ENCODE results near the gene PELI2. TPM values are rescaled to one million over a fixed set of nuclear protein-coding genes. Genes with fewer than 3 reads are reported as not detected.

PELI2 gene
- total and polyA plus RNA-seq, 8 donors: 6.0 to 46.6 (median 32.6) TPM

DNA sequence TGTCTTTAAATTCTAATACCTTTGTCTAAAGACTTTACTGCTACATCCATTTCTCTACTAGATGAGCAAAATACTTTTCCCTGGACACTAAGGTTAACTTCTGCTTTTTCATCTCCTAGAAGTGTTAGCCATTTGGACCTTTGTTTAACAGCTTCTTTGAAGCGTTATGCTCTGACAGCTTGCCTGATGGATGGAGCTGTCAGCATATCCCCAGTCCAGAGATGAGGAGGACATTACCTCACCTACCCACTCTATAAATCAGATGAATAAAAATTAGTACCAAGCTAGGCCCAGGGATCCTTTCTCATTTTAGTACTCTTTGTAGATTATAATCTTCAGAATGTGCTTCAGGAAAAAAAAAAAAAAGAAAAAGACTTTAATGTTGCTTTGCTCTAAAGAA lies 222.7 kb downstream of the PELI2 start:
- FAIRE-seq: no peak
- no peaks in the 10 kb centered on the region for H3K9me3 ChIP-seq
- intact Hi-C loops (cut with DNase I): no loop called here
- no peak for DNase-seq
- TF ChIP-seq, protein P1, sequence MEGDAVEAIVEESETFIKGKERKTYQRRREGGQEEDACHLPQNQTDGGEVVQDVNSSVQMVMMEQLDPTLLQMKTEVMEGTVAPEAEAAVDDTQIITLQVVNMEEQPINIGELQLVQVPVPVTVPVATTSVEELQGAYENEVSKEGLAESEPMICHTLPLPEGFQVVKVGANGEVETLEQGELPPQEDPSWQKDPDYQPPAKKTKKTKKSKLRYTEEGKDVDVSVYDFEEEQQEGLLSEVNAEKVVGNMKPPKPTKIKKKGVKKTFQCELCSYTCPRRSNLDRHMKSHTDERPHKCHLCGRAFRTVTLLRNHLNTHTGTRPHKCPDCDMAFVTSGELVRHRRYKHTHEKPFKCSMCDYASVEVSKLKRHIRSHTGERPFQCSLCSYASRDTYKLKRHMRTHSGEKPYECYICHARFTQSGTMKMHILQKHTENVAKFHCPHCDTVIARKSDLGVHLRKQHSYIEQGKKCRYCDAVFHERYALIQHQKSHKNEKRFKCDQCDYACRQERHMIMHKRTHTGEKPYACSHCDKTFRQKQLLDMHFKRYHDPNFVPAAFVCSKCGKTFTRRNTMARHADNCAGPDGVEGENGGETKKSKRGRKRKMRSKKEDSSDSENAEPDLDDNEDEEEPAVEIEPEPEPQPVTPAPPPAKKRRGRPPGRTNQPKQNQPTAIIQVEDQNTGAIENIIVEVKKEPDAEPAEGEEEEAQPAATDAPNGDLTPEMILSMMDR (IDR thresholded peaks at IDR 0.05): no peak
- no peaks in the 10 kb centered on the region for H3K4me1 ChIP-seq
- ATAC-seq: no peak
- WGBS, 2 donors: 83 to 89% methylated on average over 1 of the region's 1 CpG
- no peak overlapping the region for H3K27ac ChIP-seq
- no peak overlapping the region for H3K4me3 ChIP-seq
- H3K27me3 ChIP-seq: no peaks in the 10 kb centered on the region
- H3K36me3 ChIP-seq: no peaks in the 10 kb centered on the region

DNA sequence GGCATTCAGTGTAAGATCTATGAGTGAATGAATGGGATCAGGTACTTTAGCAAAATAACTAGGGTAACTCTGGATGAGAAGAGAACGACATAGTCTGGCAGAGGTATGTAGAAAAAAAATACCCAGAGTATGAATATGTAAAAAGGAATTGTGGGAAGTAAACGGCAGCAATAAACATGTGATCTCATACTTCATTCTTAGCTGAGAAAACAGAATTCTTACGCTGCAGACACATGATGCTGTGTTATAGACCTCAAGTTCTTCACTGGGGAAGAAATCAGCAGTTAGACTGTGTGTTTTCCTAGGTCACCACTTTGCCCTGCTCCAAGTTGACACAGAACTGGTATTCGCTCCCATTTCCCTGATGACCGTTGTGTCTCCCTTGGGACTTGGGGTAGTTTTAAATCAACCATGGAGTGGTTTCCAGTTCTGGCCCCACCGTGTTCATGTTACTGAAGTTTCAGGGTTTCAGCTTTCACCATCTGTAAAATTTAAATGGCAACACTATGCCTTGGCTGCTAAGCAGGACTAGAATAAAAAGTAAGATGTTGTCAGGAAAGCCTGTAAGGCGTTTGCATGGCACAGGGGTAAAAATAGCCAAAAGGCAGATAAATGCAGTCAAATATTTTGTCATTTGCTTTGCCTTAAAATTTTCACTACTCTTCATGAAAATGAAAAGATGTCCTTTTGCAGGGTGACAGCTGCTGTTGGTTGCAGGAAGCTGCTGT lies 223.7 kb downstream of the PELI2 start:
- TF ChIP-seq, protein P1 (IDR thresholded peaks at IDR 0.05): no peak
- H3K27me3 ChIP-seq: no peaks in the 10 kb centered on the region
- 84 to 85% methylated on average over 7 of the region's 7 CpGs for WGBS, 2 donors

DNA sequence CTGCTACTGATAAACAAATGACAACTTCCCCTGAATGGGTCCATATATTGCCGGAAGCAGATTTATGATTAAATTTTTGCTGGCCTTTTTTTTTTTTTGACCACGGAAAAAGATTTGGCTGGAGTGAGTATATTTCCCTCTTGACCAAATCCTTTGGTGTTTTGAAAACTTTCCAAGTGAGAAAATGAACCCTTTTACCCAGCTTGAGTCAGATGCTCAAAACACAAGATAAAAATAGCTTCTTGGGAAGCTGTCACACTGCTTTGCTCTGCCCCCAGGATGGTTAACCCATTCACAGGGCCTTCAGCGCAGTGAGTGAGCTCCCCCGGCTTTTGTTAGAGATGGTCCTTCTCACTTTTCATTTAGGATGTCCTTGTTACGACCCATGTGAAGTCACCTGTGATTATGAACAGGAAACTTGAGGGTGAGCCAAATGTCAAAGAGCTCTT lies 224.3 kb downstream of the PELI2 start:
- intact Hi-C loops (cut with DNase I): no loop called here
- no peak overlapping the region for H3K27ac ChIP-seq
- DNase-seq (no peak), ATAC-seq (peak in 3 of 4 donors; percentile 11 to 32 (median 30)), FAIRE-seq (no peak)
- H3K9me3 ChIP-seq: no peaks in the 10 kb centered on the region
- H3K4me1 ChIP-seq: no peaks in the 10 kb centered on the region
- H3K36me3 ChIP-seq: no peaks in the 10 kb centered on the region
- no peak overlapping the region for H3K4me3 ChIP-seq
- H3K27me3 ChIP-seq: no peaks in the 10 kb centered on the region
- TF ChIP-seq, protein P1 (IDR thresholded peaks at IDR 0.05): no peak
- 70 to 72% methylated on average over 5 of the region's 5 CpGs for WGBS, 2 donors

More for the DNA sequence above, 223.7 kb downstream of the PELI2 start:
- FAIRE-seq (no peak), DNase-seq (no peak), ATAC-seq (peak in 2 of 4 donors; percentile 33 to 34)
- no peaks in the 10 kb centered on the region for H3K36me3 ChIP-seq
- intact Hi-C loops (cut with DNase I): no loop called here
- no peak overlapping the region for H3K4me3 ChIP-seq
- no peaks in the 10 kb centered on the region for H3K9me3 ChIP-seq
- no peak overlapping the region for H3K27ac ChIP-seq
- no peaks in the 10 kb centered on the region for H3K4me1 ChIP-seq

DNA sequence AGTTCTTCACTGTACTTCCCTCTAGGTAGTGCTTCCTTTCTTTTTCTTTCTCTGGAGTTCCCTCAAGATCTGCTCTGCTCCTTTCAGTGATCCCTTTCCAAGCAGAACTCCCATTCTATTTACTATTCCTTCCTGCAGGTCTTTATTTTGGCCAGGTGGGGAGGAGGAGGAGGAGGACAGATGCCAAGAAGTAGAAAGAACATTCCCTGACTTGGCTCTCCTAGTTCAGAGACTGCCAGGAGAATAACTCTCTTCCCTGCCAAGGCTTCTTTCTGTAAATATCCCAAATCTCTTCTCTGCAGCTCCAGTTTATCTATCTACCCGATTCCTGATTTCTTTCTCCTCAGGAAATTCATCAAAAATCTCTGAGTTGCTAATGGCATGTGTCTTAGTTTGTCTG lies 231.7 kb downstream of the PELI2 start:
- no peak for DNase-seq
- H3K27me3 ChIP-seq: no peaks in the 10 kb centered on the region
- 24 to 30% methylated on average over 1 of the region's 1 CpG for WGBS, 2 donors
- TF ChIP-seq, protein P1 (IDR thresholded peaks at IDR 0.05): no peak
- H3K9me3 ChIP-seq: no peaks in the 10 kb centered on the region
- no peak overlapping the region for H3K27ac ChIP-seq
- no peak for ATAC-seq
- FAIRE-seq: no peak
- no peaks in the 10 kb centered on the region for H3K4me1 ChIP-seq
- no peak overlapping the region for H3K4me3 ChIP-seq
- H3K36me3 ChIP-seq: no peaks in the 10 kb centered on the region
- intact Hi-C loops (cut with DNase I): no loop called here
